ENCODE measurements around the gene XRCC6.

The XRCC6 gene

GRCh38 chr22:41621911-41622179 lies 750 bp downstream of the XRCC6 start:
- TF ChIP-seq SIN3A (IDR thresholded peaks at IDR 0.05; ENCODE audit: borderline replicate concordance, insufficient read depth, low read length) (no peak), TAF1 (IDR thresholded peaks at IDR 0.05; ENCODE audit: borderline replicate concordance, insufficient read depth, low read length) (no peak), POLR2AphosphoS5 (IDR thresholded peaks at IDR 0.05; ENCODE audit: low read depth, low read length) (no peak), FOXP2 (optimal IDR thresholded peaks at IDR 0.05; ENCODE audit: borderline replicate concordance, extremely low read depth, extremely low read length, insufficient read depth) (no peak), REST (IDR thresholded peaks at IDR 0.05; ENCODE audit: insufficient read depth in 1 of 2, low read depth in 2 of 2, low read length in 2 of 2) (no peak)

- no peak for TF ChIP-seq SIN3A (IDR thresholded peaks at IDR 0.05; ENCODE audit: borderline replicate concordance, insufficient read depth, low read length)
- no peak for TF ChIP-seq FOXP2 (optimal IDR thresholded peaks at IDR 0.05; ENCODE audit: borderline replicate concordance, extremely low read depth, extremely low read length, insufficient read depth)
- no peak for TF ChIP-seq REST (IDR thresholded peaks at IDR 0.05; ENCODE audit: insufficient read depth in 1 of 2, low read depth in 2 of 2, low read length in 2 of 2)
- TF ChIP-seq POLR2AphosphoS5 (IDR thresholded peaks at IDR 0.05; ENCODE audit: low read depth, low read length), result no peak
- no peak for TF ChIP-seq TAF1 (IDR thresholded peaks at IDR 0.05; ENCODE audit: borderline replicate concordance, insufficient read depth, low read length)
Observed at GRCh38 chr22:41625577-41625976, 4.5 kb downstream of the XRCC6 start.

GRCh38 chr22:41636467-41636866 lies 15.4 kb downstream of the XRCC6 start:
- TF ChIP-seq FOXP2 (optimal IDR thresholded peaks at IDR 0.05; ENCODE audit: borderline replicate concordance, extremely low read depth, extremely low read length, insufficient read depth) (no peak), REST (IDR thresholded peaks at IDR 0.05; ENCODE audit: insufficient read depth in 1 of 2, low read depth in 2 of 2, low read length in 2 of 2) (no peak), SIN3A (IDR thresholded peaks at IDR 0.05; ENCODE audit: borderline replicate concordance, insufficient read depth, low read length) (no peak), POLR2AphosphoS5 (IDR thresholded peaks at IDR 0.05; ENCODE audit: low read depth, low read length) (no peak), TAF1 (IDR thresholded peaks at IDR 0.05; ENCODE audit: borderline replicate concordance, insufficient read depth, low read length) (no peak)

- no peak for TF ChIP-seq TAF1 (IDR thresholded peaks at IDR 0.05; ENCODE audit: borderline replicate concordance, insufficient read depth, low read length)
- TF ChIP-seq POLR2AphosphoS5 (IDR thresholded peaks at IDR 0.05; ENCODE audit: low read depth, low read length), result no peak
- TF ChIP-seq FOXP2 (optimal IDR thresholded peaks at IDR 0.05; ENCODE audit: borderline replicate concordance, extremely low read depth, extremely low read length, insufficient read depth), result no peak
- no peak for TF ChIP-seq SIN3A (IDR thresholded peaks at IDR 0.05; ENCODE audit: borderline replicate concordance, insufficient read depth, low read length)
- no peak for TF ChIP-seq REST (IDR thresholded peaks at IDR 0.05; ENCODE audit: insufficient read depth in 1 of 2, low read depth in 2 of 2, low read length in 2 of 2)
Observed at GRCh38 chr22:41638124-41638523, 17.0 kb downstream of the XRCC6 start.

- TF ChIP-seq REST (IDR thresholded peaks at IDR 0.05; ENCODE audit: insufficient read depth in 1 of 2, low read depth in 2 of 2, low read length in 2 of 2) (no peak), FOXP2 (optimal IDR thresholded peaks at IDR 0.05; ENCODE audit: borderline replicate concordance, extremely low read depth, extremely low read length, insufficient read depth) (no peak), SIN3A (IDR thresholded peaks at IDR 0.05; ENCODE audit: borderline replicate concordance, insufficient read depth, low read length) (no peak), TAF1 (IDR thresholded peaks at IDR 0.05; ENCODE audit: borderline replicate concordance, insufficient read depth, low read length) (no peak), POLR2AphosphoS5 (IDR thresholded peaks at IDR 0.05; ENCODE audit: low read depth, low read length) (no peak)
Observed at GRCh38 chr22:41638748-41639147, 17.7 kb downstream of the XRCC6 start.

All from PFSK-1 (cell line).